NCI-H526 treated with DMSO at 0.1 percent for 48 hours (cell line): ENCODE measurements around the gene SPACA4.
A peak's percentile ranks its signal among the peaks of the same experiment; 100 is the strongest.

ENCODE experiments used
- DNase-seq: peaks from one replicate; lab custom pipeline; 2025; lab: John Stamatoyannopoulos, UW

SPACA4 gene

GRCh38 chr19:48596679-48597465, 9.7 kb upstream of the SPACA4 start:
- DNase-seq, result no peak

GRCh38 chr19:48598996-48599700, 7.4 kb upstream of the SPACA4 start:
- DNase-seq, result no peak

GRCh38 chr19:48600679-48601417, 5.7 kb upstream of the SPACA4 start:
- DNase-seq, result no peak

GRCh38 chr19:48603001-48603400, 3.5 kb upstream of the SPACA4 start:
- no peak for DNase-seq

DNA sequence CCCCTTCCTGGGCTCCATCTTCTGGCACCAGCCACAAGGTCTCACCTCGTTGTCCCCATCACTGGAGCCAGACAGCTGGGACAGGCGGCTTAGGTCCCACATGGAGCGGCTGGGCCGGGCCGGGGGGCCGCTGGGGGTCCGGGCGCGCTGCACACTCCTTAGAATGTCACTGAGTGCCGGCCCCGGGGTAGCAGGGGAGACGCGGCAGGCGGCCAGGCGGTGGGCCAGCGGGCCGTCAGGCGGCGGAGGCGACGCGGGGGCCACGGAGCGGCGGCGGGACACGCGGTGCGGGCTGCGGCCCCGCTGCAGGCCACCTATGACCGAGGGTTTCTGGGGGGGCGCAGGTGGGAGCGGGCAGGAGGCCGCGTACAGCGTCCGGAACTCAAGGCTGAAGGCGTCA, 3.1 kb upstream of the SPACA4 start:
- no peak for DNase-seq

GRCh38 chr19:48603850-48604249, 2.7 kb upstream of the SPACA4 start:
- DNase-seq, result no peak

- DNase-seq, result no peak
These were observed 815 bp downstream of the SPACA4 start for GRCh38 chr19:48607359-48607755.

DNA sequence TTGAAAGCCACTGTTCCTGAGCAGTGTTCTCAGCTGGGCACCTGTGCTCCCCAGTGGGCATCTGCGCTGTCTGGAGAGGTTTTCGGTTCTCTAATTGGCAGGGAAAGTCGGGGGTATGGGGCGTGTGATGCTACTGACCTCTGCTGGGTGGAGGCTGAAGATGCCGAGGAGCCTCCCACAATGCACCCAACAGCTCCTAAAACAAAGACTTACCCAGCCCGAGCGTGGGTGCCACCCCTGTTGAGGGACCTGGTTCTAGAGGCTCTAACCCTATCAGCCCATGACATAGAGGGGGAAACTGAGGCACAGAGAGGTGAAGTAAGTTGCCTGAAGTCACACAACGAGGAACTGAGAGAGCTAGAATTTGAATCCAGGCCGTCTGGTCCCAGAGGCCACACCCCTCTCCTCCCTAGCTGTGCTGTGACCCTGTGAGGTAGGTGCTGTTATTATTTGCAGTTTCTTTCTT, 2.3 kb downstream of the SPACA4 start:
- peak; percentile 43 for DNase-seq

DNA sequence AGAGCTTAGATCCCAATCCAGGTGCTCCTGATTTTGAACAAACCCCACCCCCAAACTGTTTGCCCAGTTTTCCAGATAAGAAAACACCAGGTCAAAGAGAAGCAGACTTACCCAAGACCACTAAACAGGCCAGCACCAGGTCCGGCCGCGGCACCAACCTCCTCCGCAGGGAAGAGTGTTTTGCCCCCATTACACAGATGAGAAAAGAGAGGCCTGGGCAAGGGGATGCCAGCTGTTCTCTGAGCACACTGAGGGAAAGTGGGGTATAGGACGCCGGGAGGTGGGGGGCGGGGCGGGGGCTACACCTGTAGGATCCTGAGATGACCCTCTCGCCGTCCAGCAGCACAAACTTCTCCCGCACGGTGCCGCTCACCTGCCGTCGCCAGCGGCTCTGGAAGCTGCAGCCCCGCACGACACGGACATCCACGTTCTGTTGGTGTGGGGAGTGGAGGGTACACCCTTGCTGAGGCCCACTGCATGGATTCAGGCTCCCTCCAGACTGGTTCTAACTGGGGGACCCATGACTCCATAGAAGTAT, 3.1 kb downstream of the SPACA4 start:
- DNase-seq, result no peak

DNA sequence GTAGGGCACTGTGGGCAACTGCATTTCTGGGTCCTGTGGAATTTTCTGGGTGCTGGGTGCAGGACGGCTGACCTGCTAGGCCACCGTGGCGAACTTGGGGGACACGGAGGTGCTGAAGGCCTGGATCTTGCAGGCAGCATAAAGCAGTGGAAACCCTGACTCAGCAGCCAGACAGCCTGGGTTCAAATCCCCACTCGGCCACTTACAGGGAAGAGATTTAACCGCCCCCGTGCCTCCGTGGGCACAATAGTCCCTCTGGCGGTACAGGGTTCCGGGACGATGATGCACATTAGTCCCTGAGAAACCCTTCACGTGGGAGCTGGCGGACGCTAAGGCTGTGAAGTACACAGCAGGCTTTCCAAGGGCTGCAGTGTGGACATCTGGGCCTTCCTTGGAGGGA, 5.3 kb downstream of the SPACA4 start:
- no peak for DNase-seq

DNA sequence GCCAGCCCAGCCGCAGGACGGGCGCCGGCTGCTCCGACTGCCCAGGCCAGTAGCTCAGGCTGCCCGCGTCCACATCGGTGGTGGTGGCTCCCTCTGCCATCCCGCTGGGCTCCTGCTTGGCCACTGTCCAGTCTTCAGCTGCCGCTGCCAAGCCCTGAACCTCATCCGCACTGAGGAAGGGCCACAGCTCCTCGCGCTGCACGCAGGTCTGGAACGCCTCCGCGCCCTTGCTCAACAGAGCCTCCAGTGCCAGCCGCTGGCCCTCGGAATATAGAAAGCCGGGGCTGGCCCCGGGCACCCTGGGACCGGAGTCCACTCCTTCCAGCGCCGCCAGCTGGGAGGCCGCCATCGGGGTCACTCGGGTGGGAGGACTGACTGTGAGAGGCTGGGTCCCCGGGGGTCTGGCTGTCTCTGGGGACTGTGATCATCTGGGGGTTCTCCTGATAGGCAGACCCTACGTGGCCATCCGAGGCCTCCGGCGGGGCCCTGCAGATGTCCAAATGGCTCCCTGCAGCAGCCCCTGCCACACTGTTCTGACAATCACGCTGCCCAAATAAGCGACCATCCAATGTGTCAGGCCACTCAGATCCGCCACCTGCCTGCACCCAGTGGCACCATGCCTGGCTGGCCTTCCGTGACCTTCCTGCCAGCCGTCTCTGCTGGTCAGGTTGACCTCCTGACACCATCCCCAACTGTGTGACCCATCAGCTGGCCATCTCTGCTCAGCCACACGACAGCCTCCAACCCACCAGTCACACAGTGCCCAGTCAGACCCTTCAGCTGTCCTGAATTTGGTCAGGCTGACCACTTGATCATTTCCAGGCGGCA, 6.7 kb downstream of the SPACA4 start:
- no peak for DNase-seq

- DNase-seq, result no peak
These were observed 7.4 kb downstream of the SPACA4 start for GRCh38 chr19:48613852-48614435.

DNA sequence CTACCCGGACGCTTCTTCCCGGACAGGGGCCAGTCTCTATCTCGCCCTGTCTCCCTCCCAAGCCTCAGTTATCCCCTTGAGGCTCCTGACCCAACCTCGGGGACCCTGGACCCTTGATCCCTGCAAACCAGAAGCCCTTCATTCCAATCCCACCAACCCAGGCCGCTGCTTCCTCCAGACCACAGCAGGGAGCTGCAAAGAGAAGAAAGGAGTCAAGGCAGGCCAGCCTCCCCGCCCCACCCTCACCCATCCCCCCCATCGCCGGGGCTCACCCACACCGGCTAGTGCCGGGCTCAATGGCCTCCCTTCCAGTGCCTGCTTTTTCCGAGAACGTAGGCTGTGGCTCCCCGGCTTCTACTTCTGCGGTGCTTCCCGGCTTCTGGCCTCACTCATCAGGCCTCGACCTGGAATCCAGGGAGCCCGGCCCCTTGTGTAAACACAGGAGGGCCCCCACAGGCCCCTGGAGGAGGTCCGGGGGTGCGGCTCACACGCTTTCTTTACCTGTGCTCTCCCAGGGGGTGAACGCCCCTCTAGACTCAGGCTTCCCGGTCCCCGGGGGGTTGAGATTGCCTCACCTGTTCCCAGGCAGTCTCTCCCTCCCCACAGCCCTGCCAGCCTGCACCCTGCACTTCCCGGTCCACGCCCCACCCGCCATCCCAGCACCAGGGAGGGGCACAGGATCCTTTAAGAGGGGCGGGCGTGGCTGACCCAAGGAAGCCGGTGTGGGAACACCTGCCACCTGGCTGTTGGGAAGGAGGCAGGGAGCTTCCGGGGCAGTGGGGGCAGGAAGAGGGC, 8.1 kb downstream of the SPACA4 start, which contains the start of gene FAM83E:
Gene FAM83E, minus strand, starts transcription at position 641 of the 795 bp plus-strand sequence. CDS start 1,704 bp downstream, outside the sequence.
- no peak for DNase-seq

DNA sequence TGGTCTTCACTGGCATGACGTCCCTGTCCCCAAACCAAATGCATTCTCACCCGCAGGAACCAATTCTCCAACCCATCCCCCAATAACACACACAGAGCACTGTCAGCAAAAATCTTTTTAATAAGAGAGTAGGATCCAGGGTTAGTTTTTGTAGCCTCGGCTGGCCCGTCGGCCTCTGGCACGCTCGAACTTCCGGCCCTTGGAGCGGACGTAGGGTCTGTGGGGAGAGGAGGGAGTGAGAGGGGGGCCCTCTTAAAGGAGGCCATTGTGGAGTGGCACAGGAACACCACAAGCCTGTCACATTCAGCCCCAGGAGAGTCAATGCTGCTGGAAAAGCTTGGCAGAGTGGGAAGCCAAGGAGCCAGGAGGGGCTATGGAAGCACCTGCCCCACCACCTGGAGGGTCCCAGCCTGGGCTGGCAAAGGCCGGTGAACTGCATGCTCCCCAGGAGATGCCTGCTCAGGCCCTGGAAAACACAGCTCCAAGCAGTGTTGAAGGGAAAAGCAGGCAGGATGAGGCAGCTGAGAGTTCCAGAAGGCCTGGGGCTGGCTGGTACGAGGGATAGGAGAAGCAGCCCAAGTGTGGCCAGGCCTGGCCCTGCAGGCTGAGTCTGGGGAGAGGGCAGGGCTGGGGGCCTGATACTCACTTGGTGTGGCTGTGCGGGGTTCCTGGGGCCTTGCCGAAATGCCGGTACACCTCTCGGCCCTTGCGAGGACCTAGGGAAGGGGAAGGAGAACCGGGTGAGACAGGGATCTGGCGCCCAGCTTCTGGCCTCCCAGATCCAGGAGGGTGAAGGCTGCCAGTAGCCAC, 8.9 kb downstream of the SPACA4 start:
- DNase-seq, result no peak

DNA sequence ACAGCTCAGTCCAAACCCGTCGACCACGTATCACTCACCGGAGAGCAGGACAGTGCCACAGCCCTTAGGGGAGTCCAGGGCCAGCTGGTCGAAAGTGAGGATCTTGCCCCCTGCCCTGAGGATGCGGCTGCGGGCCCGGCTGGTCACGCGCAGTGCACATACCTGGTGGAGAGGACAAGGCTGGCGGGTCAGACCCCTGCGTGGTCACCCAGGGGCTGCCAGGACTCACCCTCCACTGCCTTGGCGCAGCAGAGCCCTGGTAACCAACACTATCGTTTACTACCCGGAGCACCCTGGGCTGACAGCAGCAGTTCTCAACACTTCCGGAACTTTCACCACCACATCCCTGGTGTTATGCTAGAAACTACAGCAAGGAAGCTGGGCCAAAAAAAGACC, 9.5 kb downstream of the SPACA4 start:
- DNase-seq, result no peak

DNA sequence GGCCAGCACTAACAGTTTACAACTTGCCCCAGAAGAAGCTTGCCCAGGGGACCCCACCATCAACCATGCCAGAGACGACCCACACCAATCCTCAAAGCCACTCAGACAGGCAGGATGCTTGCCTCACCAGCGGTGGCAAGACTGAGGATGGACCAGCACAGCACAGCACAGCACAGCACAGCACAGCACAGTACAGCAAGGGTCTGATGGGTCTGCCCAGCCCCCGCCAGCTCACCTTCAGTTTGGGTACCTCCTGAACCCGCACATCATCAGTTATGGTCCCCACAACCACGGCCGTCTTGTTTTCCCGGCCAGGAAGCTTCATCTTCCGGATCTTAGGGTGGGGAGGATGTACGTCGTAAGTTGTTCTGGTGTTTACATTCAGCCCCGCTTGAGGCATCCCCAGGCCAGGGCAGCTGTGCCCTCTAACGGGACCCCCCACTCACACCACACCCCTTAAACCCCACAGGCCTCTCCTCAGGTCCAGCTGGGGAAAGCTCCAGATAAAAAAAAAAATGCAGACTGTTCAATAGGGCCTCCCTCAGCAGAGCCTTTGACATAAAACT, 10.0 kb downstream of the SPACA4 start:
- no peak for DNase-seq

DNA sequence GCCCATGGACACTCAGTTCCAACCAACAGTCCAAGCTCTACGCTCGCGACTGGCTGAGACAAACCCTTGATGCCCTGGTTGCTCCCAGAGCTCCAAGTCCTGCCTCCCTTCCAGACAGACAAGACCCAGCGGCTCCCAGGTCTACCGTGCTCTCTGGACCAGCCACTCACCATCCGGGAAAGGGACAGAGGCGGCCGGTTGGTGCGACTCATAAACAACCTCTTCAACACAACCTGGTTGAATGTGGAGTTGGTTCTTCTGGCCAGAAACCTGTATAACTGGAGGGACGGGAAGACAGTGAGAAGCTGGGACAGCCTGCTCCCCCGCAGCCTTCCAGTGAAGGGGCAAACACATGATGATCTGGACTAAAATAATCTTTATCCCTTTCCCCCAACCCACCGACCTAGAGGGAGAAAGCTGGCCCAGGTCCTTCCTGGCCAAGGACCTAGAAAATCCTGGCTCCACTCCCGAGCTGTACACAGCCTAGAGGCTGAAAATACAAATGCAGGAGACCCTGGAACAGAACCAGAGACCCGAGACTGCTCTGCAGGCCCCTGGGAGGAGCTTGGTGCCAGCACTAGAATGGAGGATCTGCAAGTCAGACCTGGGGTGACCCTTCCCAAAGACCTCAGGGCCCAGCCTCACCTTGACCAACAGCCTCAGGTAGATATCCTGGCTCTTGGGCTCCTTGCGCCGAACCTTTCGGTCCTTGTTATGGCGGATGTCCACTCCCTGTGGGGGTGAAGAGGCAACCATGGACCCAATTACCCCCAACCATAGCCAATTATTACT, 10.8 kb downstream of the SPACA4 start:
- no peak for DNase-seq

DNA sequence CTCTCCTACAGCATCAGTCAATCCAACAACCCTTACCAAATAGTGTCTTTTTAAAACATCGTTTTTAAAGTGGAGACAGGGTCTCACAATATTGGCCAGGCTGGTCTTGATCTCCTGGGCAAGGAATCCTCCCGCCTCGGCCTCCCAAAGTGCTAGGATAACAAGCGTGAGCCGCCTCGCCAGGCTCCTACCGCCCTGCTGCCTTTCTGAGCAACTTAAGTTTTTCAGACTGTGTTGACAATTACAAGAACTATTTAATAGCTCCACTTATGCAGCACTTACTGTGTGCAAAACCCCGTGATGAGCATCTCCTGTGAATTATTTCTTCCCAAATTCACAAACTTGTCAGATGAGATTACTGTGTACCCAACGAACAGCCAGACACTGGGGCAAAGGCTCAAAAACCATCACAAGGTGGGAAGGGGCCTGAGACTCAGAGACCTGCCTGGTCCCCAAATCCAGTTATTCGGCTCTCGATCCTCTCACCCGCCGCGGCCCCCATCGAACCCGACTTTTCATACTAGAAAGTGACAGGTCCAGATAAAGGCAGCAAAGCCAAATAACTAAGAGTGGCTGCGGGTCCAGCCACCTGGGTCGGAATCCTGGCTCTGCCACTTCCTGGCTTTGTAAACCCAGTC, 11.9 kb downstream of the SPACA4 start:
- no peak for DNase-seq
